ENCODE data around the gene CIB4.
"Not testable (repeated sequence)": the region's sequence is repeated elsewhere in the genome, so short reads cannot be mapped to it uniquely, and the experiment has no call there.

Gene CIB4

DNA sequence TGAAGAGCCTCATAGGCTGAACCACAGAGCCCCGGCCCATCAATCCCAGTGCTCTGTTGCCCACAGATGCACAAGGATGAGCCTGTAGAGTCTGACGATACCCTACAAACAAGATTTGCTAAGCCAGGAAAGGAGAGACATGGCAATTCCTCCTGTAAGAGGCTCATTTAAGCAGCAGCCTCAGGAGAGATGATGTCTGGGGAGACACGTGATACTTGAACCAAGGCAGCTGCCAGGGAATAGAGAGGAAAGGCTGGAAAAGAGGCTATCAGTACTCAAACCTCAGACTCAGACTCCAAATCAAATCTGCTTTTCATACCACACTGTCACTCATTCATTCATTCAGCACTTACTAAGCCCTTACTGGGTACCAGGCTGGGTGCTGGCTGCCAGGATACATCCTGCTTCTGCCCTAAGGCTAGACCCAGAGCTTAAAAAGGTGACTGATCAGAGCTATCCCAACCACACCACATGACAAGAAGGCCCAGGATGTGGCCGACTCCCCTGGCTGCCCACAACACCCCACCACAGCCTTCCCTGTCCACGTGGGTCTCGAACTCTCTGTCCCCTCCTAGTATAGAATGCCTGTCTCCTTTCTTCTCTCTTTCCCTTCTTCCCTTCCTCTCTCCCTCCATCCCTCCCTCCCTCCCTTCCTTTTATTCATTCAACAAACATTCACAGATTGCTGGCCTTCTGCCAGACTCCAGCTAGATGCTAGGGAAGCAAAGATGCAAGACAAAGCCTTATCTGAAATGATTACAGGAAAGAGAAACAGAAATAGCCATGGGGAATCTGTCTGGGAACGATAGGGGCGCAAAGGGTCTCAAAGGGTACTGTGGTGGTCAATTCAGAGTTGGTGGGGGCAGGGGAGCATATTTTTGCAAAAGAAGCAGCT lies 27.9 kb upstream of the CIB4 start:
- DNase-seq = no peak
- in situ Hi-C loops (cut with HindIII; ENCODE audit: low pct_ligation_motif_present, low pct_unique_long_range_greater_than_20kb, low sequenced_read_pairs) = no loop called here

DNA sequence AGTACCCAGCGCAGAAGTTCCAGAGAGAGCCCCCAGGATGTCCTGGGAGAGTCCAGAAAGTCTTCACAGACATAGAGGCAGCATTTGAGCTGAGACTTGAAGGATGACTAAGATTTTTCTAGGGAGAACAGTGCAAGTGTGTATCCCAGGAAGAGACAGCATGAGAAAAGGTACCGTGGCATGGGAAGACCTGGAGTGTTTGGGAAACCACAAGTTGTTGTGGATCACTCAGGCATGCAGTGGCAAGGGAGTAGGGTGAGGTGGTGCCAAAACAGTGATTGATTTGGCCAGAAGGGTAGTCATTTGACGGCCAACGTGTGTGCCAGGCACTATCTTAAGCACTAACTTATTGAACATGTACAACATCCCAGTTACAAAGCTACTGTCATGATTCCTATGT lies 26.9 kb upstream of the CIB4 start:
- no peak for DNase-seq
- in situ Hi-C loops (cut with HindIII; ENCODE audit: low pct_ligation_motif_present, low pct_unique_long_range_greater_than_20kb, low sequenced_read_pairs) = no loop called here

GRCh38 chr2:26666671-26667070 lies 25.5 kb upstream of the CIB4 start:
- in situ Hi-C loops (cut with HindIII; ENCODE audit: low pct_ligation_motif_present, low pct_unique_long_range_greater_than_20kb, low sequenced_read_pairs) = no loop called here
- DNase-seq = no peak

DNA sequence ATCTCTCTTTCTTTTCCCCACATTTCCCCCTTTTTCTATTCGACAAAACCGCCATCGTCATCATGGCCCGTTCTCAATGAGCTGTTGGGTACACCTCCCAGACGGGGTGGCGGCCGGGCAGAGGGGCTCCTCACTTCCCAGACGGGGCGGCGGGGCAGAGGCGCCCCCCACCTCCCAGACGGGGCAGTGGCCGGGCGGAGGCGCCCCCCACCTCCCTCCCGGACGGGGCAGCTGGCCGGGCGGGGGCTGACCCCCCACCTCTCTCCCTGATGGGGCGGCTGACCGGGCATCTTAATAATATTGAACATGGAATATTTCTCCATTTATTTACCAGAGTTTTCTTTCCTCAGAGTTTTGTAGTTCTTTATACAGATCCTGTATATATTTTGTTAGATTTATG lies 24.1 kb upstream of the CIB4 start:
- in situ Hi-C loops (cut with HindIII; ENCODE audit: low pct_ligation_motif_present, low pct_unique_long_range_greater_than_20kb, low sequenced_read_pairs) = not testable (repeated sequence)

GRCh38 chr2:26660363-26660962 lies 19.3 kb upstream of the CIB4 start:
- DNase-seq = no peak

More for the DNA sequence above, 24.1 kb upstream of the CIB4 start:
- not testable (repeated sequence) for DNase-seq

GRCh38 chr2:26658691-26659346 lies 17.7 kb upstream of the CIB4 start:
- DNase-seq = no peak
- in situ Hi-C loops (cut with HindIII; ENCODE audit: low pct_ligation_motif_present, low pct_unique_long_range_greater_than_20kb, low sequenced_read_pairs) = no loop called here

More at GRCh38 chr2:26660363-26660962, 19.3 kb upstream of the CIB4 start:
- in situ Hi-C loops (cut with HindIII; ENCODE audit: low pct_ligation_motif_present, low pct_unique_long_range_greater_than_20kb, low sequenced_read_pairs) = no loop called here

- in situ Hi-C loops (cut with HindIII; ENCODE audit: low pct_ligation_motif_present, low pct_unique_long_range_greater_than_20kb, low sequenced_read_pairs) = no loop called here
- DNase-seq = no peak
These were observed 16.1 kb upstream of the CIB4 start for GRCh38 chr2:26657265-26657664.

DNA sequence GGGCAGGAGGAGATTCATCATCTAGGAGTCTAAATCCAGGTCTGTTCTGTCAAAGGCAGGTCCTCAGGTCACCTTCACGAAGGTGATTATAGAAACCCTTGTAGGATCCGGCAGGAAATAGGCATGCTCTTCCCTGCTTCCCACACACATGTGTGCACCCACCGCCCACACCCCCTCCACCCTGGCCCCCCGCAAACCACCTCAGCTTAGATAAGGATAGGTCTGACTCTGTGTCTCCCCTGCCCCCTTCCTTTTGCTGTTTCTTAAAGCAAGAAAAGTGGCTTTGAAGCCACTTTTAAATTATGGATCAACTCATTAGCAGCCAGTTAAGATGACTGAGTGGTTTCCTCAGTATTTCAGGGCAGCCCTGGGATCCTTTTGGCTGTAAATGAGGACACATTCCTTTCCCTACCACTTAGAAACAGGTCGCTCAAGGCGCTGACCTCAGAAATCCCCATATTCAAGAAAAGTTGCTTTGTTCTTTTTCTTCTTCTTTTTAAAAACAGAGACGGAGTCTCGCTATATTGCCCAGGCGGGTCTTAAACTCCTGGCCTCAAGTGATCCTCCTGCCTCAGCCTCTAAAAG lies 14.5 kb upstream of the CIB4 start:
- DNase-seq = no peak
- in situ Hi-C loops (cut with HindIII; ENCODE audit: low pct_ligation_motif_present, low pct_unique_long_range_greater_than_20kb, low sequenced_read_pairs) = no loop called here

GRCh38 chr2:26655120-26655519 lies 14.0 kb upstream of the CIB4 start:
- in situ Hi-C loops (cut with HindIII; ENCODE audit: low pct_ligation_motif_present, low pct_unique_long_range_greater_than_20kb, low sequenced_read_pairs); DNase-seq: not testable (repeated sequence)

GRCh38 chr2:26654061-26654340 lies 12.8 kb upstream of the CIB4 start:
- in situ Hi-C loops (cut with HindIII; ENCODE audit: low pct_ligation_motif_present, low pct_unique_long_range_greater_than_20kb, low sequenced_read_pairs) = no loop called here
- no peak for DNase-seq

- in situ Hi-C loops (cut with HindIII; ENCODE audit: low pct_ligation_motif_present, low pct_unique_long_range_greater_than_20kb, low sequenced_read_pairs) = no loop called here
- no peak for DNase-seq
These were observed 12.3 kb upstream of the CIB4 start for GRCh38 chr2:26653207-26654060.

DNA sequence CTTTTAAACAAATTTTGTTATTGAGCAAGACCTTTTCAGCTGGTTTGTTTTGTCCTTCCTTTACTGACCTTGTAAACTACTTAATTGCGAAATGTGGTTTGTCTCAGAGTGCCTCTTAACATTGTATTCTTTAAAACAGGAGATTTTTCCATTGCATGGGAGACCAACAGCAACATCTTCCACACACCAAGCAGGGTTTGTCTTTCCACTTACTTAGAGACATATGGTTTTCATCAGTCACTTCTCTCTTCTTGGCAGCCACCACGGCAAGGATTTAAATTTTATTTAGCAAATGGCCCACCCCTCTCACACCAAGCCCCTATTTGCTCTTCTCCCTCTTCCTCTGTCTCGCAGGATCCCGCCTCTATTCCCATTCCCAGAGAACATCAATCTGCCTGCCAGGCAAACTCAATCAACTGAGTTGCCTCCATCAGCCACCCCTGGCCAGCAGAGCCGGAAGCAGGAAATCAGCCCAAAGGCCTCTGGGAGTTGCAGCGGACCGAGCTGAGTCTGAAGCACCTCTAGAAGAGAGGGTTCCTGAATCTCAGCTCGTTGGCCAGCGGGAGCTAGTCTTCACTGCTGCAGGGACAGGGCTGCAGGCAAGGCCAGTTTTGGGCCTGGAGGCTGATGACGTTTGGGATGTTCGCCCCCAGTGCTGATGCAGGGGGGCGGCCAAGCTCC lies 11.3 kb upstream of the CIB4 start:
- no peak for DNase-seq
- in situ Hi-C loops (cut with HindIII; ENCODE audit: low pct_ligation_motif_present, low pct_unique_long_range_greater_than_20kb, low sequenced_read_pairs) = no loop called here

- DNase-seq = no peak
- in situ Hi-C loops (cut with HindIII; ENCODE audit: low pct_ligation_motif_present, low pct_unique_long_range_greater_than_20kb, low sequenced_read_pairs) = no loop called here
These were observed 10.6 kb upstream of the CIB4 start for GRCh38 chr2:26651799-26652198.

DNA sequence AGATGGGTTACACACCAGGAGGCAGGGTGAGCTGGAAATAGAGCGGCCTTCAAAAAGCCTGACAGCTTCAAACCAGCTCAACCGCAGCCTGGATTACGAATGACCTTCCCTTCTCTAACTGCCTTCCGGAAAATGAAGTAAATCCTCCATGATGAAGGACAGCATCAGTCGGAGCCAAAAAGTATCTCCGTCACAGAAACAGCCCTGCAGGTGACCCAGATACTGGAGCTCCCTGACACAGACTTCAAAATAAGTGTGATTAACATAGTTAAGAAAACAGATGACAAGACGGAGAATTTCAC lies 10.3 kb upstream of the CIB4 start:
- no peak for DNase-seq
- in situ Hi-C loops (cut with HindIII; ENCODE audit: low pct_ligation_motif_present, low pct_unique_long_range_greater_than_20kb, low sequenced_read_pairs) = no loop called here

GRCh38 chr2:26650713-26651469 lies 9.7 kb upstream of the CIB4 start:
- no peak for DNase-seq
- in situ Hi-C loops (cut with HindIII; ENCODE audit: low pct_ligation_motif_present, low pct_unique_long_range_greater_than_20kb, low sequenced_read_pairs) = no loop called here

DNA sequence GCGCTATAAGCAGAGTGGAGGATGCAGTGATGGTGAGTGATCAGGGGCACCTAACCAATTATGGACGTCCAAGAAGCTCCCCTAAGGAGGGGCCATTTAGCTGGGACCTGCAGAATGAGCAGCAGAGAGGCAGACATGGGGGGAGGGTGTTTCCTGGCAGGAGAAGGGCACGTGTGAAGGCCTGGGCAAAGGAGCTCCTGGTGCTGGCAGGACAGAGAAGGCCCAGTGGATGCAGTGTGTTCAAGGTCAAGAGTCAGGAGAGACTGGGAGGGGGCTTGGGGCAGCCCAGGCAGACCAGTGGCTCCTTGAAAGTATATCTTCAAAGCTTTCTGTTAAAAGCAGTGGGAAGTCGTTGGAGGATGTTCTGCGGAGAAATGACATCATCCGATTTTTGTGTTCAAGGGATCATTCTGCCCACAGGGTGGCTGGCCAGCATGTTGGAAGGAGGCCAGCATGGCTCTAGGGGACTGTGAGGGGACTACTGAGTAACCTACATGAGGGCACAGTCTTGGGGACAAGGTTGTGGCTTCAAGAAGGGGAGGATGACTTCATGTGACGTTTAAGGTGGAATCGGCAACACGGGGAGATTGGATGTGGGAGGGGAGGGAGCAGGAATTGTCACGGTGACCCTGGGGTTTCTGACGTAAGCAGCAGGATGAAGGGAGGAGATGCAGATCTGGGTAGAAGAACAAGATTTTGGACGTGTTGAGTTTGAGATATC lies 9.0 kb upstream of the CIB4 start:
- no peak for DNase-seq
- in situ Hi-C loops (cut with HindIII; ENCODE audit: low pct_ligation_motif_present, low pct_unique_long_range_greater_than_20kb, low sequenced_read_pairs) = no loop called here

- no peak for DNase-seq
These were observed 8.2 kb upstream of the CIB4 start for GRCh38 chr2:26649322-26649721.

More at GRCh38 chr2:26649322-26649721, 8.2 kb upstream of the CIB4 start:
- in situ Hi-C loops (cut with HindIII; ENCODE audit: low pct_ligation_motif_present, low pct_unique_long_range_greater_than_20kb, low sequenced_read_pairs) = no loop called here

Measured in ACHN (cell line).